HPDE6-E6E7 (cell line): ENCODE data around the gene KIF5B.
"Not testable (repeated sequence)": the region's sequence is repeated elsewhere in the genome, so short reads cannot be mapped to it uniquely, and the experiment has no call there.

ENCODE experiments used
- DNase-seq: peaks from one replicate; pipeline ENCODE4 v3.0.0; 2011; ENCODE audit warnings: missing footprints; ENCODE audit errors: extremely low spot score

KIF5B gene

GRCh38 chr10:32015386-32015785 lies 40.8 kb downstream of the KIF5B start:
- no peak for DNase-seq

DNA sequence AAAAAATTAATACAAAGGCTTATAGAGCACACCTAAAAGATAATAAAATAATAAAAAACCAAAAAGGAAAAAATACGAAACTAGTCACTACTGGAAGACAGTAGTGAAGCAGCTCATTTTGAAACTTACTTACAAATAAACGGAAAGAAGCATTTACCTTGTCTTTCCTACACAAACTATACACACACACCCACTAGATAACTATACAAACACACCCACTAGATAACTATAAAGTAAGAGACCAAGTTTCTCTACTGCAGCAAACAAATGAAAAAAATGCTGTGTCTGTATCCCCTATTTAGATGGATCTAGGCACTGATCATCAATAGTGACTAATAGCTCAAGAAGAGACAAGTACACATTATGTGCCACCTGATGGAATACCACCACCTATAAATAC lies 49.2 kb downstream of the KIF5B start:
- DNase-seq, result no peak

DNA sequence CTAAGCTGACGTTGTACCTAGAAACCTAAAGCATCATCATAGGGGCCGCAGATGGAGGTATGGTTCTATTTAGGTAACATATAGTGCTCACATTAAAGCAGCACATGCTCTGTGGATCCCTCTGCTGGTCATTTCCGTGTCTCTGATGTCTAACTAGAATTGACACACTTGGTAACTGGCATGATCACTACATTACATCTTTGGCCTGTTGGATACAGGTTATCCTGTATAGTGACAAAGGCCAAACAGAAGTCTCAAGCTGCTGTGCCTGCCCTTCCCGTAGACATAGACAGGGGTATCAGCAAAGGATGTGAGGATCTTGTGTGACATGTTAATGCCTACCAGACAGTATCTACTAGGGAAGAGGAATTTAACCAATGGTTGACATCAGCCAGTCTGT lies 51.2 kb downstream of the KIF5B start:
- no peak for DNase-seq

DNA sequence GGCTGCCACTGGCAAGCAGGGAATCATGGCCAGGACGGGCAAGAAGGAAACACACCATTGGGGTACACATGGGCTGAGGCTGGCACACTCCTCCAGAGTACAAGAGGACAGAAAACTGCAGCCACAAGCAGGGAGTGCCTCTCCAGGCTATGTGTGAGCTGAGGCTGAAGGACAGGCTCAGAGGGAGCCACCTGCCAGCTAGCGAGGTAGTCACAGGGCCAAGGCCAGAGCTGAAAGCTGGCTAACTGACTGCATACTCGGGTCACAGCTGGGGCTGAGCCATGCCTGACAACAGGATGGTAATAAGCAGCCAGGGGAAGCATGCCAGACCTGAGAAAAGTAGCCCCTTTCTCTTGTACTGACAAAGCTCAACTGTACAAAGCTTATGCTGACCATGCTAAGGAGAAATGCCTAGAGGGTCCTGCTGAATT lies 52.0 kb downstream of the KIF5B start:
- no peak for DNase-seq

DNA sequence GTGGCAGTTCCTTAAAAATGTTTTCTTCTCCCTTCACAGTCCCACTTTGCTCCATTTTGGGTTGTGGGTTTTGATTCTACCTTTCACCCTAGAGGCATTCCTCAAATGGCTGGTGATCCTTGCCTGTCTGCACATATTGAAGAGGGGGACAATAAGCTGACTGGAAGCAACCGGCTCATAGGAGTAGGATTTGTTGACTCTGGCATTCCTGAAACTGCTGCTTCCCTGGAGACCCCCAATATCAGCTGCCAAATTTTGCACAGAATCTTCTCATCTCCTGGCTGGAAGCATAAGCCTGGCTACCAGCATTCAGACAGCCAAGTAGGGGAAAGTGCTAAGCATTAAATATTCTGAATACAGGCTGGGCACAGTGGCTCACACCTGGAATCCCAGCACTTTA lies 53.7 kb downstream of the KIF5B start:
- DNase-seq, result no peak

- DNase-seq, result no peak
These were observed 55.3 kb downstream of the KIF5B start for GRCh38 chr10:32000937-32001336.

GRCh38 chr10:31999836-32000235 lies 56.4 kb downstream of the KIF5B start:
- DNase-seq, result no peak

DNA sequence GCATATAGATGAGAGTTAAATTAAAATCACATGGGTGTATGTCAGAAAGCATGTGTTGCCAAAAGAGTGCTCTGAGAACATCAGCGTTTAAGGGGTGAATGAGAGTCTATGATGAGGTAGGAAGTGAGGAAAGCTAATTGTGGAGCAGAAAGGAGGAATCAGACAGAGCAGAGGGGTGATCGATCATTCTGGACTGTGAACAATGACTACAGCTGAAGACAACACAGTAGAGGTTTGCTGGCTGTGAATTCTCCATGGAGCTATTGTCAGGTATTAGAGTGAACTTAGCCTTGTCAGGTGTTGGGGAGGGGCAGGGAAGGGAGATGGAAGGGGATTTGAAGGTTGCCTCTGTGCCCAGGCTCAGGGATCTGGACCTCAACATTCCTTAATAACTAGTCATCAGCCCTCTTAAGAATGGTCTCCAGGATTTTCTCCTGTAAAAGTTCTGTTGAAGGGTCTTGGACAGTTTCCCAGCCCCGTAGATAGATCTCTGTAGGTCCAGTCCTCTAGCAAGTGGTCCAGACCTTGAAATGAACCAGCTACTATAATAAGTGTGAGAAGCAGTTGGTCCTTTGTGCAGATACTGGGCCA lies 57.1 kb downstream of the KIF5B start:
- no peak for DNase-seq

DNA sequence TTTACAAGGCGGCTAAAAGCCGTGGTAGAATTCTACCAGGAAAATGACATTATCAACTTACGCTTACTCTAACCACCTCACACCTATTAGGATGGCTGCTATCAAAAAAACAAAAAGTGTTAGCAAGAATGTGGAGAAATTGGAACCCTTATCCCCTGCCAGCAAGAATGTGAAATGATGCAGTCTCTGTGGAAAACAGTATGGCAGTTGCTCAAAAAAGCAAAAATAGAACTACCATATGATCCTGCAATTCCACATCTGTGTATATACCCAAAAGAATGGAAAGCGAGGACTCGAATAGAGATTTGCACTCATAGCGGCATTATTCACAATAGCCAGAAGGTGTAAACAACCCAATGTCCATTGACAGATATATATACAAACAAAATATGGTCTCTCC lies 61.3 kb downstream of the KIF5B start:
- DNase-seq, result no peak

GRCh38 chr10:31990937-31991336 lies 65.3 kb downstream of the KIF5B start:
- no peak for DNase-seq

DNA sequence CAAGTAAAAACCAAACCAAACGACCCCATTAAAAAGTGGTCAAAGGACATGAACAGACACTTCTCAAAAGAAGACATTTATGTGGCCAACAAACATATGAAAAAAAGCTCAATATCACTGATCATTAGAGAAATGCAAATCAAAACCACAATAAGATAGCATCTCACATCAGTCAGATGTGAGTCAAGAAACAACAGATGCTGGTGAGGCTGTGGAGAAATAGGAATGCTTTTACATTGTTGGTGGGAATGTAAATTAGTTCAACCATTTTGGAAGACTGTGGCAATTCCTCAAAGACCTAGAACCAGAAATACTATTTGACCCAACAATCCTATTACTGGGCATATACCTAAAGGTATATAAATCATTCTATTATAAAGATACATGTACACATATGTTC lies 68.4 kb downstream of the KIF5B start:
- not testable (repeated sequence) for DNase-seq

GRCh38 chr10:31982111-31982510 lies 74.1 kb downstream of the KIF5B start:
- no peak for DNase-seq

DNA sequence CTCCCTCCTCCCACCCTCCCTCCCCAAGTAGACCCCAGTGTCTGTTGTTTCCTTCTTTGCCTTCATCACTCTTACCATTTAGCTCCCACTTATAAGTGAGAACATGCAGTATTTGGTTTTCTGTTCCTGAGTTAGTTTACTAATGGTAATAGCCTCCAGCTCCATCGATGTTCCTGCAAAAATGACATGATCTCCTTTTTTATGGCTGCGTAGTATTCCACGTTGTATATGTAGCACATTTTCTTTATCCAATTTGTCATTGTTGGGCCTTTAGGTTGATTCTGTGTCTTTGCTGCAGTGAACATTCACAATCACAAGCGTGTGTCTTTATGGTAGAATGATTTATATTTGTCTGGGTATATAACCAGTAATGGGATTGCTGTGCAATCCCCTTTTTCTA lies 75.8 kb downstream of the KIF5B start:
- DNase-seq, result no peak

GRCh38 chr10:31979071-31979470 lies 77.2 kb downstream of the KIF5B start:
- DNase-seq, result not testable (repeated sequence)

- DNase-seq, result no peak
These were observed 78.1 kb downstream of the KIF5B start for GRCh38 chr10:31978156-31978483.

DNA sequence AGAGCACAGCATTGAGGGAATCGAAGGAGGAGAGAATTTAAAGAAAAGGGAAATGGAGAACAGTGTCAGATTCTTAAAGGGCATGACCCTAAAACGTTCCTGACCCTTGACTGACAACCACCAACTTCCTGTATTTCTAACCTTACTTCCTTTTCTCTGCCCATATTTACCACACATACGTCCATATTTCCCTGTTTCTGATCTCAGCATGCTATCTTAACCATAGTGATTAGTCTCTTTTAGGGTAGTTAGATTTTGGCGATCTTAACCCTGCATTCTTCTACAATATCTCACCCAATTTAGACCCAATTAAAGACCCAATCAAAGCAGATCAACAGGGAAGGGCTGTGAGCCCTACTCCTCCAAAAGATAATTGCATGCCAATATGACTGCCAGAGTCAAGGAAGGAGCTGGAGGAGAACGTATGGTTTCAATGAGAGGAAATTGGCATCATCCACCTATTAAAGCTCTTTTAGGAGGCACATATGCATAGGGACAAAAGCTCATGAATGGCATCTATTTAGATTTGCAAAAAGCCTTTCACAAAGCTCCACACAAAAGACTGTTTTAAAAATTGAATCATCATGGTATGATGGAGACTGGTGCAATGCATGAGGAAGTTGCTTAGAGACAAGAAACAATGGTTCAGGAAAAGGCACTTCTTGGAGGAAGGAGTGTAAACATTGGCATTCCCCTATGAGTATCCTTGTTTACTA lies 78.6 kb downstream of the KIF5B start:
- peak; percentile 5 for DNase-seq

GRCh38 chr10:31975157-31975765 lies 81.0 kb downstream of the KIF5B start:
- no peak for DNase-seq

GRCh38 chr10:31974434-31975124 lies 81.6 kb downstream of the KIF5B start:
- no peak for DNase-seq

DNA sequence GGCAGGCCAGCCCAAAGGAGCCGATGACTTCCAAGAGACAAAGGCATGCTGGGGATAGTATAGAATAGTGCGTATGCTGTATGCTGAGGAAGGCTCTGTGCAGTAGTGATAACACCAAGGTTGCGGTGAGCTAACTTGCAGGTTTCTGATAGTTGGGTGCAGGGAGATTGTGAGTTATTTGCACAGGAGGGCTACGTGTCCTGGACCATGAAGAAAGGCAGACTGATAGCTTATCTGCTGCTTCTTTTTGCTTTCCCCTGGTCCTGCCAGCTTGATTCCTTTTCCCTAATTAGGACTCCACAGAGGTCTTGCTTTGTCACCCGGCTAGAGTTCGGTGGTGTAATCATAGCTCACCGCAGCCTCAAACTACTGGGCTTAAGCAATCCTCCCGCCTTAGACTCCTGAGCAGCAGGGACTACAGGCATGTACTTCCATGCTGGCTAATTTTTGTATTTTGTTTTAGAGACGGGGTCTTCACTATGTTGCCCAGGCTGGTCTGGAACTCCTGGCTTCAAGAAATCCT lies 83.6 kb downstream of the KIF5B start:
- no peak for DNase-seq

DNA sequence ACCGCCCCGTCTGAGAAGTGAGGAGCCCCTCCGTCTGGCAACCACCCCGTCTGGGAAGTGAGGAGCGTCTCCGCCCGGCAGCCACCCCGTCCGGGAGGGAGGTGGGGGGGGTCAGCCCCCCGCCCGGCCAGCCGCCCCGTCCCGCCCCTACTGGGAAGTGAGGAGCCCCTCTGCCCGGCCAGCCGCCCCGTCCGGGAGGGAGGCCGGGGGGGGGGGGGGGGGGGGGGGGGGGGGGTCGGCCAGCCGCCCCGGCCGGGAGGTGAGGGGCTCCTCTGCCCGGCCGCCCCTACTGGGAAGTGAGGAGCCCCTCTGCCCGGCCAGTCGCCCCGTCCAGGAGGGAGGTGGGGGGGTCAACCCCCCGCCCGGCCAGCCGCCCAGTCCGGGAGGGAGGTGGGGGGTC lies 86.4 kb downstream of the KIF5B start:
- not testable (repeated sequence) for DNase-seq

DNA sequence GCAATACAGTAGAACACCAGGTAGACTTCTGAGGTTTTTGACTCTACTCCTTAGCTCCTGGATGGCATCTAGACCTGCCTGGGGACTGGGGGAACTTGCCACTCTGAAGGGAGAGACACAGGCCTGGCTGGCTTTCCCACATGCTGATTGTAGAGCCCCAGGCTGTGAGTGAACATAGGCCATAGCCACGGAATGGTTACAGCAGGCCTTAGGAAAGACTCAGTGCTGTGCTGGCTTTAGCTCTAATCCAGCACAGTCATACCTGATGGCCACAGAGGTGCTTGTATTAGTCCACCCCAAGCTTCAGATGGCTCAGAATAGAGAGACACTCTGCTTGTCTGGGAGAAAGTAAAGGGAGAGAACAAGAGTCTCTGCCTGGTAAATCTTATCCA lies 92.6 kb downstream of the KIF5B start:
- no peak for DNase-seq

DNA sequence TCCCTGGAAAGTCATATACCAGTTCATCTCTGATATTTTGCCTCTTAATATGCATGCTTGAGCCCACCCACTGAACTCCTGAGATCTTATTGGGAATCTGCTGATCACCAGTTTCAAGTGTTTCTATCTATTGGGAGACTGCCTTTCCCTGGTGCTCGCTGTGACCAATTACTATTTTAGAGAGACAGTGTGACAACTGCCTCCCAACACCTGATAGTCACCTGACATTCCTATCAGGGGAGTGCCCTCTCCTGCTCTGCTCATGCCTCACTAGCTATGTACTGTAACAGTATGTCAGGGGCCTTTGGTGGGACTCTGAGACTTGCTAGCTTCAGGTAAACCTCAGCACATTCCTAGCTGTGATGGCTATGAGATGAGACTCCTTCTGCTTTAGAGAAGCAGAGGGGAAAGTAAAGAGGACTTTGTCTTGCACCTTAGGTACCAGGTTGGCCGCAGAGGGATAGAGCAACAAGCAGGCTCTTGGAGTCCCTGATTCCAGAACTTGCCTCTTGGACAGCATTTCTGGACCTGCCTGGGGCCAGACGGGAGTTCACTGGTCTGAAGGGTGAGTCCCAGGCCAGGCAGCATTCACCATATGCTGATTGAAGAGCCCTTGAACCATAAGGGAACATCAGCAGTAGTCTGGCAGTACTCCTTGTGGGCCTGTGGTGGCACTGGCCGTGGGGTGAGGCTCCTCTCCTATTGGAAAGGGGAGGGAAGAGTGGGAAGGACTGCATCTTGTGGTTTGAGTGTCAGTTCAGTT lies 93.2 kb downstream of the KIF5B start:
- DNase-seq, result no peak
